Activated T-cell treated with anti-CD3 and anti-CD28 coated beads, Interleukin-2, amount 50 U/mL, for 48 hours (primary cell): ENCODE data around the gene LTBP3.

ENCODE experiments used
- DNase-seq, 2 experiments: peaks; one replicate each; pipeline ENCODE4 v3.0.0-alpha.2; 2020

Gene LTBP3

DNA sequence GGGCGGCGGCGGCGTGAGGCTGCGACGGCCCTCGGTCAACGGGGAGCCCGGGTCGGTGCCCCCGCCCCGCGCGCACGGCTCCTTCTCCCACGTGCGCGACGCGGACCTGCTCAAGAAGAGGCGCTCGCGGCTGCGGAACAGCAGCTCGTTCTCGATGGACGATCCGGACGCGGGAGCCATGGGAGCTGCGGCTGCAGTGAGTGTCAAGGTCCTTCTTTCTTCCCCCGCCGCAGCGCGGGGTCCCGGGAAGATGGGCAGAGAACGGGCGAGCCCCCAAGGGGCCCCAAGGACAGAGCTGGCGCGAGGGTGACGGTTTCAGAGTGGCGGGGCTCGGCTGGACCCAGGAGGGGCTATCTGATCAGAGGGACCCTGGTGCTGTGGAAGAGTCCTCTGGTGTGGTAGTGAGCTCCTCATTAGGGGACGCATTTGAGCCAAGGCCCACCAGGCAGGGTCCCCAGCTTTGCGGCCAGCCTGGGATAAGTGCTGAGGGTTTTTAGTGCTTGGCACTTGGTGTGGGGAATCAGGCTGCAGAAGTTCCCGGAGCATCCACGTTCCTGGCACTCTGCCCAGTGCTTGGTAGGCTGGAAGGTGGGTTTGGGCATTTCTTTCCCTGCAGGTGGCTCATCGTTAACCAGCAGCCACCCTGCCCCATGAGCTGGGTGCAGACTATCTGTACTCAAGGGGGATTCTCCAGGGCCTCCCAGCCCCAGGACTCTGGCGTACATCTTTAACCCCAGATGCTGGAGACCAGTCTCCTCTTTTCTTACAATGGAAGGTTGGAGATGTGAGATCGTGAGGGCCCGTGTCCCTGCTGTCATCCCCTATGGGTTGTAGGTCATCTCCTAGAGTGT lies 27.5 kb upstream of the LTBP3 start:
- no peak for DNase-seq

DNA sequence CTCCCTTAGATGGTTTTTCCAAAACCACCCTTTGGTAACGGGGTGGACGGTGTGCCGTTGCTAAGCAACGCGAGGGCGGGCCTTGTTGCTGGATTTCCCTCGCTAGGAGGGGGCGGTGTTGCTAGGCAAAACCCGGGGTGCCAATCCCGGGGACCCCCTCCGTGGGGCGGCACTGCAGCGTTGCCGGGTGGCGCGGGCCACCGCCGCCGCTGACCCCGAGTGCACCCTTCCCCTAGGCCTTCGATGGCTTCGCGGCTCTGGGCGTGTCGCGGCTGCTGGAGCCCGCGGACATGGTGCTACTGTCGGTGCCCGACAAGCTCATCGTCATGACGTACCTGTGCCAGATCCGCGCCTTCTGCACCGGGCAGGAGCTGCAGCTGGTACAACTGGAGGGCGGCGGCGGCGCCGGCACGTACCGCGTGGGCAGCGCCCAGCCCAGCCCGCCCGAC lies 26.6 kb upstream of the LTBP3 start:
- no peak for DNase-seq

DNA sequence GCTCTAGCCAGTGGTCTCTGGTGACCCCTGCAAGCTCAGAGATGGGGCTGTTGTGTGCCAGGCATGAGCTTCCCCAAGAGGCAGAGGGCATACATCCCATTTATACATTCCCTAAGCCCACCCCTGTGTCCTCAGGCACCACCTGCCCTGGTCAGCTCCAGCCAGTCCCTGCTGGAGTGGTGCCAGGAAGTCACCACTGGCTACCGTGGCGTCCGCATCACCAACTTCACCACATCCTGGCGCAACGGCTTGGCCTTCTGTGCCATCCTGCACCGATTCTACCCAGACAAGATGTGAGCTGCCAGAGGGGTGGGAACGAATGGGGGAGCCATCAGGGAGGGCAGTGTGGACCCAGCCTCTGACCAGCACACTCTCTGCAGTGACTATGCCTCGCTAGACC lies 25.9 kb upstream of the LTBP3 start:
- no peak for DNase-seq

DNA sequence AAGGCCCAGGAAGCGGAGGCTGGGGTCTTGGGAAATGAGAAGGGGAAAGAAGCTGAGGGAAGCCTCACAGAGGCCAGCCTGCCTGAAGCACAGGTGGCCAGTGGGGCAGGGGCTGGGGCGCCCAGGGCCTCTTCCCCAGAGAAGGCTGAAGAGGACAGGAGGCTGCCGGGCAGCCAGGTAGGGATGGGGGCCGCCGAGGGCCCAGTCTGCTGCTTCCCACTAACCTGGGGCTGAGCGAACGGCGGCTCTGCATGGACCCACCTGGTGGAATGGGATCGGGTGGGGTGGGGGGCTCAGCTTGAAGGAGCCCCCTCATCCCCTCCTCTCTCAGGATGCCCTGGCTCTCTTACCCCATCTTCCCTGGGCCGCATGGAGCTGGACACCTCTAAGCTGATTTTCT lies 25.4 kb upstream of the LTBP3 start:
- DNase-seq = no peak

DNA sequence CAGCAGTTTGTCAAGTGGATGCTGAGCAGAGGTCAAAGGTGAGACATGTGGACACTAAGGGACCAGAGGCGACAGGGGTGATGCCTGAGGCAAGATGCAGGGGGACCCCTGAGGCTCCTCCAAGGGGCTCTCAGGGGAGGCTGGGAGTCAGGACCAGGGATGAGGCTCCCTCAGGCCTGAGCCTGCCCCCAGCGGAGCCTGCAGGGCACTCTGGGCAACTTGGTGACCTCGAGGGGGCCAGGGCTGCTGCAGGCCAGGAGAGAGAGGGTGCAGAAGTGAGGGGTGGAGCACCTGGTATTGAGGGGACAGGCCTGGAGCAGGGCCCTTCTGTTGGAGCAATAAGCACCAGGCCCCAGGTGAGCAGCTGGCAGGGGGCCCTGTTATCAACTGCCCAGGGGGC lies 23.8 kb upstream of the LTBP3 start:
- no peak for DNase-seq

DNA sequence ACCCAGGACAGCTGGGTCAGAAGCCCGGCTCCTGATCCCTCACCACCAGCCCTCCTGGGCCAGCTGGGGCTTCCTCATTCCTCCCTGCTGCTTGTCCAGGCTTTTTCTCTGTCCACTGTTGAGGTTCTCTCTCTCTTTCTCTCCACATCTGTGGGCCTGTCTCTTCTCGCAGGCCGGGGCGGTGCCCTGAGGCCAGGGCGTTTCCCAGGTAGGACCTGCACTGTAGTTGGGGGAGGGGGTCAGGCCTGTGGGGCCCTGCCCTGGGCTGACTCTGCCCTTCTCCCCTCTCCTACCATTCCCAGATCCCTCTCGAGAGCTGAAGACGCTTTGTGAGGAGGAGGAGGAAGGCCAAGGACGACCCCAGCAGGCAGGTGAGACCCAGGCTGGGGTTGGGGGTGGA lies 22.6 kb upstream of the LTBP3 start:
- DNase-seq = no peak

- no peak for DNase-seq
Observed at GRCh38 chr11:65580031-65580692, 22.0 kb upstream of the LTBP3 start.

DNA sequence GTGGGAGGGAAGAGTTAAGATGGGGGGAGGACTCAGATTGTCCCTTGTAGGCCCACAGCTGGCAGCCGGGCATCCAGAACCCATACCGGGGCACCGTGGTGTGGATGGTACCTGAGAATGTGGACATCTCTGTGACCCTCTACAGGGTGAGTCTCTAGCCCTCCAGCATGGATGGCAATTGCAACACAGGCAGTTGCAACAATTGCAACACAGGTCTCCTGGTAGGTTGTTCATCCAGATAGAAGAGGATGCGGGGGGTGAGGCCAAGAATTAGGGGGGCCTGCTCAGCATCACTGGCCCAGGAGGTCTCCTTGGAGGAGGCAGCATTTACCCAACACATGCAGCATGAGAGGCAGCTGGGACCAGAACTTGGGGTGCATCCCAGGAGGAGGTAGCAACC lies 21.1 kb upstream of the LTBP3 start:
- no peak for DNase-seq

DNA sequence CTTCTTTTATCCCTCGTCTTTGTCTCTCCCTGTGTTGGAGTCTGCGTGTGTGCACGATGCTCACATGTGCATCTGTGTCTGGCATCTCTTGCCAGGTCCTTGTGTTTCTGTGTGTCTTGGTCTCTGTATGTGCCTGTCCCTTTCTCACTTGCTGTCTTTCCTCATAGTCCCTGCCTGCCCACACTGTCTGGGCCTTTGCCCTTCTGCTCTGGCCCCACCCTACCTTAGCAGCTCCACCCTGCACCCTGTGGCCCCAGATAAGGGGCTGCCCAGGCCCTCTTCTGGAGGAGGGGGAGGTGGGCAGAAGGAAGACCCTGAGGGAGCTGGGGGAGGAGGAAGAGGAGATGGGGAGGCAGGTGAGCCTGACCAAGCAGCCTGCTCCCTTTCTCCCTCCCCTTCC lies 20.5 kb upstream of the LTBP3 start:
- DNase-seq = no peak

DNA sequence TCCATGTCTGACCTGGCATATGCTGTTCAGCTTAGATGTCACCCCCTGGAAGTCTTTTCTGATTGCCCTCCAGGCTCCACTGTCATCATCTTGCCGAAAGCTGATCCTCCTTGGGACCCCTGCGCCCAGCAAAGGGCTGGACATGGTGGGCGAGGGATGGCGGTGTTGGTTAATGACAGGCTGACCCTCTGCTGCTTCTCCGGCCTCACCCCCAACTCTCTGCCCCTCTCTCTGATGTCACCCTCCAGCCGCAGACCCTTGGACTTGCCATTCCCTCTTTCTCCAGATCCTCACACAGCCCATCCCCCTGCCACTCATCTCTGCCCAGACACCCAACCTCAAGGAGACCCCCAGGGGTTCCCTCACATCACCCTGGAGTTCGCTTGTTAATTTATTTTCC lies 20.0 kb upstream of the LTBP3 start:
- DNase-seq = no peak

- DNase-seq = no peak
Observed at GRCh38 chr11:65577756-65578109, 19.6 kb upstream of the LTBP3 start.

DNA sequence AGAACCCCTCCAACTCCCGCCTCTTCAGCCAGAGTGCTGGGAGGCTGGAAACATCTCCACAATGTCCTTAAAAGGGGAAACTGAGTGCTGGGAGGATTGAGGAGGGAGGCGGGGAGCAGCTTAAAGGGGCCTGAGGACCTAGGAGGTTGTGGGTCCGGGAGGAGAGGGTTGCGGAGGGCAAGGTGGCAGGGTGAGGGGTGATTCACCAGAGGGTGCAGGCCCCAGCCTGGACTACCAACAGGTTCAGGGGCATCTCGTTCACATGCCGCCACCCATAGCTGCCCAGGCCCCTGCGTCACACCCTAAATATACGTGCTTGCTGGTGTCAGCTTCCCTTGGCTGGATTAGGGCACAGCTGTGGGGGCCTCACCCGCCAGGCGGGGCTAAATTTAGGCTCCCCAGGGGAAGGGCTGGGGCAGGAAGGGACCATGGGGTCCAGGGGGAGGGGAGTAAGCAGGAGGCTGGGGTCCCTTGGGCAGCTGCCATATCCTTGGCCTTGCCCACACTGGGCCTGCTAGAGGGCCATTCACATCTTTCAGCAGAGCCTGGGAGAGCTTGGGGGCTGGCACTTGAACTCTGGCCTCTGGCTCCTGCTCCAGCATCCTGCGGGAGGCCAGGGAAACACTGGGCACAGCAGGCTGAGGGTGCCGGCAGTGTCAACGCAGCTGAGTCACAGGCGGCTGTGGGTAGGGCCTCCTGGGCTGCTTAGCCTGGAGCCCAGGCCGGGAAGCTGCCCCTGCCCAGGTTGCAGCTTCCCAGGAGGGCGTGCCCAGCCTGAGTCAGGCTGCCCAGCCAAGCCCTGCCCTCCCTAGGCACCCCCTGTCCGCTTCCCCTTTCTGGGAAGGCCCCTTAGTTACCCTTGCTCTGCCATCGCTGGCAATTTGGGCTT lies 19.0 kb upstream of the LTBP3 start:
- peak; percentile 61 to 70 for DNase-seq

DNA sequence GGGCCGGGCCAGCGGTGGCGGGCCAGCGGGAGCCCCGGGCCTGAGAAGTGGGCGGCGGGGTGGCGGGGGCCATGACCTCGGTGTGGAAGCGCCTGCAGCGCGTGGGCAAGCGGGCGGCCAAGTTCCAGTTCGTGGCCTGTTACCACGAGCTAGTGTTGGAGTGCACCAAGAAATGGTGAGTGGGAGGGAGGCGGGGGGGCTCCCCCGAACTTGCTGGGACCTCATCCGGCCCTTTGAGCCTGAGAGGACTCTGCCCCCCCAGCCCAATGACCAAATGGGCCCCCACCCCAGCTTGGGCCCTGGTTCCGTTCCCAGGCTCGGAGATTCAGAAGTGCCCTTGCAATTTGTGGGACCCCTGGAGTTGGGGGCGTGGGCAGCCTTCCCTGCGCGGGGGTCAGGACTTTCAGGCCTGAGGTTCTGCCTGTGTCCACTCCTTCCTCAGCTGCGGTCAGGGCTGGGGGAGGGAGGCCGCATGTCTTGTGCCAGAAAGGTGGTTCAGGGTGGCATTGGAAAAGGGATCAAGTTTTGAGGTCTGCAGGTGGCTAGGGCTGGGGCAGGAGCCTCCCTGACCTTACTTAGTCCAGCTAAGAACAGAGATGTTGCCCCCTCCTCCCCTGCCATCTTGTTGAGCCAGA lies 18.2 kb upstream of the LTBP3 start:
- DNase-seq = peak in 1 of 2 experiments; percentile 30

DNA sequence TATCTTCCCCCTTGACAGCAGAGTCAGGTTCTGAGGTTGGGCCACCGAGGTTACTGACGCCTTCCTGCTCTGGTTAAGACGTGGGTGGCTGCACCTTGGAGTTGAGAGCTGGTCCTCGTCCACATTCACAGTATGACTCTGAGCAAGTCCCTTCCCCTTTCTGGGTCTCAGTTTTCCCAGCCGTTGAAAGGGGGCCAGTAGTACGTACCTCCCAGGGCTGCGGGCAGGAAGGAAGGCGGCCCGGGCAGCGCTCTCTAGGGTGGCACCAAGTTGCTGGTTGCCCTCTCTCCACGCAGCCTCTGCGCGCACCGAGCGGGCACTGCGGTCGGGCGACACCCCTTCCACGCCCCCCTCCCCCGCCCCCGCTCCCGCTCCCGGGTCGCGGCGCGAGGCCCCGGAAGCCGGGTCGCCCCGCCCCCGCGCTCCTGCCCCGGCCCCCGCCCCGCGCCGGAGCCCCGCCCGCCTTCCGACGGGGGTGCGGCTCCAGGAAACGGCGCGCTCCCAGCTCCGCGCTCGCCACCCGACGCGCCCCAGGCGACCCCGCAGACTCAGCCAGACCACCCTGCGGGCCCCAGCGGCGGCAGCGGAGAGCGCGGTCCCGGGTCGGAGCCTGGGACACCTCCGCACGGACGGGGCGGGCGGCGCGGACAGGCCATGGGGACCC lies 17.5 kb upstream of the LTBP3 start, which contains the start of gene EHBP1L1:
TSS of gene EHBP1L1 (plus strand) at position 486 of the 664 bp plus-strand sequence. CDS start 250 bp downstream, outside the sequence.
- peak; percentile 80 to 86 for DNase-seq

- DNase-seq = peak in 1 of 2 experiments; percentile 67
Observed at GRCh38 chr11:65574811-65575567, 16.8 kb upstream of the LTBP3 start.

DNA sequence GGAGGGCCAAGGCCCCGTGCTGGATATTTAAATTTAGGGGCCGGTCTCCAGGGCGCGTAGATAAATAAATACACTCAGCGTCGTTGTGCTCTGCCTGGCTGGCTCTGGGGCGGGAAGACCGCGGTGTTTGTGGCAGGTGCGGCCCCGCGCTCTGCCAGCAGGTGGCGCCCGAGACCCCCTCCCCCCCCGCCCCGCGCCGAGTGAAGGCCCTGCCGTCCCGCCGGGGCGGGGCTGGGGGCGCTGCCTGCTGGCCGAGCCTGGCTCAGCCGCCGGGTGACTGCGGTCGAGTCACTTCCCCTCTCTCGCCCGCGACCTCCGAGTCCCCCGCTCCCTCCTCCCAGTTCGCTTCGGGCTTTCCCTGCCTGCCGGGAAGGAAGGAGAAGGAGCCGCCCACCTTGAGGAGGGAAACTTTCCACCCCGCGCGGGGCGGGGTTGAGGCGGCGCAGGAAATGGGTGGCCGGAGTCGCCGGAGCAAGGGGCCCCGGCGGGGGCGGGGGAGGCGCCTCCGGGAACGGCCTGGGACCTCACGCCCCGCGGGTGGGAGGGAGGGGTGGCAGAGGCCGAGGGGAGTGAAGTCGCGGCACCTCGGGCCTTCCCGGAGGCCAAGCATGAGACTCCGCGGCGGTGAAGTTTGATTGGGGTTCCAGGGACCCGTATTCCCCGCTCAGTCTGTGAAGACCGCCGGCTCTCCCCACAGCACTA lies 16.1 kb upstream of the LTBP3 start:
- peak; percentile 94 to 95 for DNase-seq

DNA sequence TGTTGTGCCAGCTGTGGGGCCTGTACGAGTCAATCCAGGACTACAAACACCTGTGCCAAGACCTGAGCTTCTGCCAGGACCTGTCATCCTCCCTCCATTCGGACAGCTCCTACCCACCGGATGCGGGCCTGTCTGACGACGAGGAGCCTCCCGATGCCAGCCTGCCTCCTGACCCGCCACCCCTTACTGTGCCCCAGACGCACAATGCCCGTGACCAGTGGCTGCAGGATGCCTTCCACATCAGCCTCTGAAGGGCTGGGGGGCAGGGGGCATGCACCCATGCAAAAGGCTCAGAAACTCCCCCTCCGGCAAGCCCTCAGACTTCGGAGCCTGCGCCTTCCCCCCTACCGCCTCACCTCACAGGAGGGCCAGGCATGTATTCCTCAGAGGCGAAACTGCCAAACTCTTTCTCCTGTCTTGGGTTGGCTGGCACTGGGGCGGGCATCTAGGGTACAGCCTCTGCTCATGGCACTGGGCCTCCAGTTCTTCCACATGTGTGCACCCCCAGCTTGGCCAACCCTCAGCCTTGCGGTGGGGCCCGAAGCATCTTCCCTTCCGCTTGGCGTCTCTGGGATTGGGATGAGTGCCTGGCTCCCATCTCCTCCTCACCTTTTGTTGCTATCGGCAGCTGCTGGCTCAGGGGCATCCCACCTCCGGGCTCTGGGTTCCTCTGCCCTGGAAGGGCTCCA lies 15.4 kb upstream of the LTBP3 start:
- DNase-seq = peak; percentile 52 to 58

- peak; percentile 94 to 96 for DNase-seq
Observed at GRCh38 chr11:65572356-65573051, 14.3 kb upstream of the LTBP3 start, which contains the start of gene FAM89B. FAM89B (plus strand) TSS chr11:65572538; CDS start chr11:65572670, 132 bp downstream.

GRCh38 chr11:65571940-65572339 lies 13.8 kb upstream of the LTBP3 start:
- no peak for DNase-seq
